ENCODE data around the gene PLAAT4.
"Not testable (repeated sequence)": the region's sequence is repeated elsewhere in the genome, so short reads cannot be mapped to it uniquely, and the experiment has no call there.

The PLAAT4 gene

GRCh38 chr11:63543711-63544110 is 7.1 kb downstream of the PLAAT4 start:
- DNase-seq (ENCODE audit: low spot score), result no peak

- no peak for DNase-seq (ENCODE audit: low spot score)
Measured at GRCh38 chr11:63547061-63547460, 10.5 kb downstream of the PLAAT4 start.

GRCh38 chr11:63548178-63548577 is 11.6 kb downstream of the PLAAT4 start:
- no peak for DNase-seq (ENCODE audit: low spot score)

- DNase-seq (ENCODE audit: low spot score), result no peak
Measured at GRCh38 chr11:63549411-63549810, 12.8 kb downstream of the PLAAT4 start.

- DNase-seq (ENCODE audit: low spot score), result not testable (repeated sequence)
Measured at GRCh38 chr11:63550156-63550700, 13.6 kb downstream of the PLAAT4 start.

- no peak for DNase-seq (ENCODE audit: low spot score)
Measured at GRCh38 chr11:63551091-63551888, 14.7 kb downstream of the PLAAT4 start.

GRCh38 chr11:63551889-63552266 is 15.3 kb downstream of the PLAAT4 start:
- no peak for DNase-seq (ENCODE audit: low spot score)

- no peak for DNase-seq (ENCODE audit: low spot score)
Measured at GRCh38 chr11:63552921-63553320, 16.3 kb downstream of the PLAAT4 start.

GRCh38 chr11:63553759-63554158 is 17.2 kb downstream of the PLAAT4 start:
- peak; percentile 44 for DNase-seq (ENCODE audit: low spot score)

GRCh38 chr11:63554877-63555223 is 18.2 kb downstream of the PLAAT4 start:
- no peak for DNase-seq (ENCODE audit: low spot score)

- no peak for DNase-seq (ENCODE audit: low spot score)
Measured at GRCh38 chr11:63556404-63557013, 19.9 kb downstream of the PLAAT4 start.

- DNase-seq (ENCODE audit: low spot score), result no peak
Measured at GRCh38 chr11:63557570-63557969, 21.0 kb downstream of the PLAAT4 start.

- DNase-seq (ENCODE audit: low spot score), result no peak
Measured at GRCh38 chr11:63558459-63559157, 22.0 kb downstream of the PLAAT4 start.

GRCh38 chr11:63560506-63561180 is 24.0 kb downstream of the PLAAT4 start:
- DNase-seq (ENCODE audit: low spot score), result no peak

GRCh38 chr11:63563201-63564055 is 26.8 kb downstream of the PLAAT4 start, which contains the start of gene PLAAT2:
TSS of gene PLAAT2 (minus strand) at chr11:63563379. CDS start at chr11:63563324, 55 bp downstream.
- DNase-seq (ENCODE audit: low spot score), result no peak

- DNase-seq (ENCODE audit: low spot score), result peak; percentile 51
Measured at GRCh38 chr11:63564056-63564774, 27.6 kb downstream of the PLAAT4 start.

GRCh38 chr11:63564784-63565350 is 28.3 kb downstream of the PLAAT4 start:
- DNase-seq (ENCODE audit: low spot score), result no peak

- DNase-seq (ENCODE audit: low spot score), result peak; percentile 98
Measured at GRCh38 chr11:63567044-63567840, 30.6 kb downstream of the PLAAT4 start.

GRCh38 chr11:63569570-63569969 is 33.0 kb downstream of the PLAAT4 start:
- no peak for DNase-seq (ENCODE audit: low spot score)

Measured in NAMALWA (cell line).